ENCODE data around the gene FCHSD2.
"Not testable (repeated sequence)": the region's sequence is repeated elsewhere in the genome, so short reads cannot be mapped to it uniquely, and the experiment has no call there.

Gene FCHSD2

DNA sequence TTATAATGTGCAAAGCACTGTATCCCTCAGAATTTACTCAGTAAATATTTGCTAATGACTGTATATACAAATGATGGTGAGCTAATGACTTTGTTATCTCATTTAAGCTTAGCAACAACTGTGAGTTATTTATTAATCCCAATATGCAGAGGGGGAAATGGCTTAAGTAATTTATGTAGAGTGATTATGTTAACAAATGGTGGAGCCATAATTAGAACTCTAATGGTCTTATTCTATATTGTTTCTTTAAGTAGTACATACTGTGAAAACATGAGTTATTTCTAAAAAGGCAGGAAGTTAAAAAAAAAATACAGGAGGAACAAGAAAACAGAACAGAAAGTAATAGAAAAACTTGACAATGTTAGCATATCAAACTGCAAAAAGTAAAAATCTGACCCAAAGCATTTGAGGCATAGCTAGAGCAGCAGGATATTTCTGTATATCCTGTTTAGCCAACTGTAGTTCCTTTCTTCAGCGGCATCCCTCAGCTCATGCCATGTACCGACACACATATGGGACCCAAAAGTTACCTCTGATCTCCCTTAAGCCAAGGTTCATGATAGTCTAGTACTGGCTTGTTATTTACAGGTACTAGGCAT lies 94.2 kb downstream of the FCHSD2 start:
- H3K36me3 ChIP-seq (ENCODE audit: control insufficient read depth, insufficient read depth, low read length) = no peaks in the 10 kb centered on the region
- no peak overlapping the region for H3K4me3 ChIP-seq (ENCODE audit: insufficient read depth, low read depth, low read length, poor library complexity, severe bottlenecking)
- no peaks in the 10 kb centered on the region for H3K9me3 ChIP-seq (ENCODE audit: control insufficient read depth, low read length)
- no peak overlapping the region for H3K27ac ChIP-seq (ENCODE audit: insufficient read depth, low read length, poor library complexity, severe bottlenecking)
- no peak for DNase-seq
- H3K4me1 ChIP-seq (ENCODE audit: control insufficient read depth, insufficient read depth, low read length, poor library complexity, severe bottlenecking) = no peaks in the 10 kb centered on the region
- no peaks in the 10 kb centered on the region for H3K27me3 ChIP-seq (replicated peaks; ENCODE audit: control insufficient read depth, insufficient read depth, low read length, poor library complexity, severe bottlenecking)

DNA sequence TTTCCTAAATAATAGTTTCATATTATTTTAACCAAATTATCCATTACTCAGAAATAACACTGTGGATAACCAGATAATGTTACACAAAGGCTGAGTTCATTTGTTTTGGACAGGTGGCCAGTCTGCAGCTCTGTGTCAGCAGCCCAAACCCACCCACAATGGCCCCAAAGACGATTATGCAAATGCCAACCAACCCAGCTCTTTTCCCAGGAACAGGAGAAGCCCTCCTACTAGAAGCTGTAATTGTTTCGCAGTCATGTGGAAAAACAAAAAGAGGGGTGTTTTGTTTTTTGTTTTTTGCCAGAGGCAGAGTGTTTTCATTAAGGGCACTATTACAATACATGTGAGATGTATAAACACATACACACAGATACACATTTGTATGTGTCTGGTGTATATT lies 102.1 kb downstream of the FCHSD2 start:
- H3K27ac ChIP-seq (ENCODE audit: insufficient read depth, low read length, poor library complexity, severe bottlenecking) = no peak overlapping the region
- peaks cover 3% of the 10 kb centered on the region for H3K4me1 ChIP-seq (ENCODE audit: control insufficient read depth, insufficient read depth, low read length, poor library complexity, severe bottlenecking)
- H3K4me3 ChIP-seq (ENCODE audit: insufficient read depth, low read depth, low read length, poor library complexity, severe bottlenecking) = no peak overlapping the region
- H3K27me3 ChIP-seq (replicated peaks; ENCODE audit: control insufficient read depth, insufficient read depth, low read length, poor library complexity, severe bottlenecking) = no peaks in the 10 kb centered on the region
- H3K9me3 ChIP-seq (ENCODE audit: control insufficient read depth, low read length) = no peaks in the 10 kb centered on the region
- no peak for DNase-seq
- no peaks in the 10 kb centered on the region for H3K36me3 ChIP-seq (ENCODE audit: control insufficient read depth, insufficient read depth, low read length)

DNA sequence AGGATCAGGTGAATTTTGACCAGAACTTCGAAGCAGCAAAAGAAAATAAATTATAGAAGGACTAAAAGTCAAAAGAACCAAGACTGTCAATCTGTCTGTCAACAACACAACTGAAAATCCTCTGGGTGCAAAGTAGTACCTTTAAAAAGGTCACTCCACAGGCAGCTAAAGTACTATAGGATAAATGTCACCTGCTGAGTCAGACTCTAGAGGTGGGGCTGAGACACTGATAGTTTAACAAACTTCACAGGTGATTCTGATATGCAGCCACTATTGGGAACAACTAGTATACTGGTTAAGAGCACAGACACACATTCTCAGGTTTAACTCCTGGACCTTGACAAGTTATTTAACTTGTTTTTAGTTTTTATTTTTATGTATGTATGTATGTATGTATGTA lies 107.3 kb downstream of the FCHSD2 start:
- no peak overlapping the region for H3K27ac ChIP-seq (ENCODE audit: insufficient read depth, low read length, poor library complexity, severe bottlenecking)
- no peaks in the 10 kb centered on the region for H3K9me3 ChIP-seq (ENCODE audit: control insufficient read depth, low read length)
- H3K4me3 ChIP-seq (ENCODE audit: insufficient read depth, low read depth, low read length, poor library complexity, severe bottlenecking) = no peak overlapping the region
- H3K4me1 ChIP-seq (ENCODE audit: control insufficient read depth, insufficient read depth, low read length, poor library complexity, severe bottlenecking) = peaks cover 15% of the 10 kb centered on the region
- no peaks in the 10 kb centered on the region for H3K27me3 ChIP-seq (replicated peaks; ENCODE audit: control insufficient read depth, insufficient read depth, low read length, poor library complexity, severe bottlenecking)
- H3K36me3 ChIP-seq (ENCODE audit: control insufficient read depth, insufficient read depth, low read length) = no peaks in the 10 kb centered on the region
- DNase-seq = no peak

DNA sequence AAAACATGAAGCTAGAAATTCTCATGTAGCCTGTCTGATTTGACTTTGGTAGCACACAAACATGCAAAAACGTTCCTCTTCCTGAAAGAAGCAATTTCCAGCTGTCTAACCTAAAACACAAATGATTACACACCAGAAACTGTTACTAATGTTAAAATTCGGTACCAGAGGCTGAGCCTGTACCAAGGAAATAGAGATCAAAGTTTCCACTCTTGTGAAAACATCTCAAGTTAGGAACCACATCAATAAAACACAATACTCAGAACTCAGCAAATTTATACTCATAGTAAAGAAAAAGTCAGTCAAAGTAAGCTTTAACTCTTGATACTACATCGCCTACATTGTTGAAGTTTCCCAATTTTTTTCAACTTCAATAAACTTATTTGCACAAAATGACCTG lies 107.8 kb downstream of the FCHSD2 start:
- H3K4me1 ChIP-seq (ENCODE audit: control insufficient read depth, insufficient read depth, low read length, poor library complexity, severe bottlenecking) = peaks cover 15% of the 10 kb centered on the region
- no peak overlapping the region for H3K27ac ChIP-seq (ENCODE audit: insufficient read depth, low read length, poor library complexity, severe bottlenecking)
- H3K4me3 ChIP-seq (ENCODE audit: insufficient read depth, low read depth, low read length, poor library complexity, severe bottlenecking) = peak overlapping the region; percentile 15
- H3K27me3 ChIP-seq (replicated peaks; ENCODE audit: control insufficient read depth, insufficient read depth, low read length, poor library complexity, severe bottlenecking) = no peaks in the 10 kb centered on the region
- no peaks in the 10 kb centered on the region for H3K9me3 ChIP-seq (ENCODE audit: control insufficient read depth, low read length)
- no peaks in the 10 kb centered on the region for H3K36me3 ChIP-seq (ENCODE audit: control insufficient read depth, insufficient read depth, low read length)
- no peak for DNase-seq

DNA sequence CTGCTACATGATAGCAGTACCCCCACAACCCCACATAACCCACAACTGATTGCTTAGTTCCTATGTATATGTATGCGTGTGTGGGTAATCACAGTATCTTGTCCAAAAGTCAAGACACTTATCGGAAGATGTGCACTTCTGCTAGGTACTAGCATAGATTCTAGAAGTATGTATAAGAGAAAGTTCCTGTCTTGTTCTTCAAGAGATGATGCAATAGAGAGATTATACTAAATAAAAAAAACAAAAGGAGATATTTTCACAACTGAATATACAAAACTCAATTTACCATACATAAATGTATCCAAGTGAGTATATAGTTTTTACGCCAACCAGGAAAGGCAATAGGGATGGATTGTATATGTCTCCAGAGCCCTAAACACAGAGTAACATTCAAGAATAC lies 112.0 kb downstream of the FCHSD2 start:
- peaks cover 13% of the 10 kb centered on the region for H3K4me1 ChIP-seq (ENCODE audit: control insufficient read depth, insufficient read depth, low read length, poor library complexity, severe bottlenecking)
- peaks cover 6% of the 10 kb centered on the region for H3K9me3 ChIP-seq (ENCODE audit: control insufficient read depth, low read length)
- H3K4me3 ChIP-seq (ENCODE audit: insufficient read depth, low read depth, low read length, poor library complexity, severe bottlenecking) = no peak overlapping the region
- H3K27ac ChIP-seq (ENCODE audit: insufficient read depth, low read length, poor library complexity, severe bottlenecking) = no peak overlapping the region
- no peak for DNase-seq
- H3K36me3 ChIP-seq (ENCODE audit: control insufficient read depth, insufficient read depth, low read length) = no peaks in the 10 kb centered on the region
- no peaks in the 10 kb centered on the region for H3K27me3 ChIP-seq (replicated peaks; ENCODE audit: control insufficient read depth, insufficient read depth, low read length, poor library complexity, severe bottlenecking)

DNA sequence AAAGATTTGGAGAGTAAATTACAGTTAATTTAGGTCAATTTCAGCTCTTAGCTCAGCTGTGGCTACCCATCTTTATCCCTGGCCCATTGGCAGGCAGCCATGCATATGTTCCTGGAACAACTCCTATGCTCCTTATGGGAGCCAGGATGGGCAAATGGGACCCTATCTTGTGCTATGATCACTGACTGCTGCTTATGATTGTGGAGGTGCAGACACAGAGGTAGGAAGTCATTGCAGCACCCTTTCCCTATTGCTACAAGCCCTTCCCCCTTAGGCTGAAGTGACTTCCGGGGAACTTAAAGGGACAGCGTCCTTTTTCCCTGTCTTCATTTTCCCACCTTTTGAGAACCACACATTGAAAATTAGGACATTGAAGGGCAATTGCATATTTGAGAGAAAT lies 112.7 kb downstream of the FCHSD2 start:
- Histone ChIP-seq H3K36me3 (ENCODE audit: control insufficient read depth, insufficient read depth, low read length) (no peaks in the 10 kb centered on the region), H3K4me3 (ENCODE audit: insufficient read depth, low read depth, low read length, poor library complexity, severe bottlenecking) (no peak overlapping the region), H3K27ac (ENCODE audit: insufficient read depth, low read length, poor library complexity, severe bottlenecking) (no peak overlapping the region), H3K9me3 (ENCODE audit: control insufficient read depth, low read length) (peaks cover 6% of the 10 kb centered on the region), H3K4me1 (ENCODE audit: control insufficient read depth, insufficient read depth, low read length, poor library complexity, severe bottlenecking) (peaks cover 7% of the 10 kb centered on the region), H3K27me3 (replicated peaks; ENCODE audit: control insufficient read depth, insufficient read depth, low read length, poor library complexity, severe bottlenecking) (no peaks in the 10 kb centered on the region)
- no peak for DNase-seq

DNA sequence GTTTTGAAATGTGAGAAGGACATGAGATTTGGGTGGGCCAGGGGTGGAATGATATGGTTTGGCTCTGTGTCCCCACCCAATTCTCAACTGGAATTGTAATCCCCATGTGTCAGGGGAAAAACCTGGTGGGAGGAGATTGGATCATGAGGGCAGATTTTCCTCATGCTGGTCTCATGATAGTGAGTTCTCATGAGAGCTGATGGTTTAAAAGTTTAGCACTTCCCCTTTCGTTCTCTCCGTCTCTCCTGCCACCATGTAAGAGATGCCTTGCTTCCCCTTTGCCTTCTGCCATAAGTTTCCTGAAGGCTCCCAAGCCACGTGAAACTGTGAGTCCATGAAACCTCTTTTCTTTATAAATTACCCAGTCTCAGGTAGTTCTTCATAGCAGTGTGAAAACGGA lies 113.5 kb downstream of the FCHSD2 start:
- Histone ChIP-seq H3K36me3 (ENCODE audit: control insufficient read depth, insufficient read depth, low read length) (no peaks in the 10 kb centered on the region), H3K9me3 (ENCODE audit: control insufficient read depth, low read length) (peaks cover 6% of the 10 kb centered on the region), H3K27me3 (replicated peaks; ENCODE audit: control insufficient read depth, insufficient read depth, low read length, poor library complexity, severe bottlenecking) (no peaks in the 10 kb centered on the region), H3K27ac (ENCODE audit: insufficient read depth, low read length, poor library complexity, severe bottlenecking) (no peak overlapping the region), H3K4me3 (ENCODE audit: insufficient read depth, low read depth, low read length, poor library complexity, severe bottlenecking) (no peak overlapping the region), H3K4me1 (ENCODE audit: control insufficient read depth, insufficient read depth, low read length, poor library complexity, severe bottlenecking) (peaks cover 4% of the 10 kb centered on the region)
- DNase-seq = no peak

DNA sequence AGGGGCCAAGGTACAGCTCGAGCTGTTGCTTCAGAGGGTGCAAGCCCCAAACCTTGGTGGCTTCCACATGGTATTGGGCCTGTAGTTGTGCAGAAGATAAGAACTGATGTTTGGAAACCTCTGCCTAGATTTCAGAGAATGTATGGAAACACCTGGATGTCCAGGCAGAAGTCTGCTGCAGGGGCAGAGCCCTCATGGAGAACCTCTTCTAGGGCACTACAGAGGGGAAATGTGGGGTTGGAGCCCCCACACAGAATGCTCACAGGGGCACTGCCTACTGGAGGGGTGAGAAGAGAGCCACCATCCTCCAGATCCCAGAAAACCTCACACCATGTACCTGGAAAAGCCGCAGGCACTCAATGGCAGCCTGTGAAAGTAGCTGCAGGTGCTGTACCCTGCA lies 114.3 kb downstream of the FCHSD2 start:
- H3K27ac ChIP-seq (ENCODE audit: insufficient read depth, low read length, poor library complexity, severe bottlenecking); H3K4me3 ChIP-seq (ENCODE audit: insufficient read depth, low read depth, low read length, poor library complexity, severe bottlenecking); H3K4me1 ChIP-seq (ENCODE audit: control insufficient read depth, insufficient read depth, low read length, poor library complexity, severe bottlenecking); H3K9me3 ChIP-seq (ENCODE audit: control insufficient read depth, low read length); H3K36me3 ChIP-seq (ENCODE audit: control insufficient read depth, insufficient read depth, low read length); DNase-seq; H3K27me3 ChIP-seq (replicated peaks; ENCODE audit: control insufficient read depth, insufficient read depth, low read length, poor library complexity, severe bottlenecking): not testable (repeated sequence)

DNA sequence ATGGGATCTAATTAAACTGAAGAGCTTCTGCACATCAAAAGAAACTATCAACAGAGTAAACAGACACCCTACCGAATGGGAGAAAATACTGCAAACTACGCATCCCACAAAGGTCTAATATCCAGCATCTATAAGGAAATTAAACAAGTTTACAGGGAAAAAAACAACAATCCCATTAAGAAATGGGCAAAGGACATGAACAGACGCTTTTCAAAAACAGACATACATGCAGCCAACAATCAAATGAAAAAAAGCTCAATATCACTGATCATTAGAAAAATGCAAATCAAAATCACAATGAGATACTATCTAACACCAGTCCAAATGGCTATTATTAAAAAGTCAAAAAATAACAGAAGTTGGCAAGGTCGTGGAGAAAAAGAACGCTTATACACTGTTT lies 117.5 kb downstream of the FCHSD2 start:
- Histone ChIP-seq H3K27me3 (replicated peaks; ENCODE audit: control insufficient read depth, insufficient read depth, low read length, poor library complexity, severe bottlenecking) (no peaks in the 10 kb centered on the region), H3K4me3 (ENCODE audit: insufficient read depth, low read depth, low read length, poor library complexity, severe bottlenecking) (no peak overlapping the region), H3K4me1 (ENCODE audit: control insufficient read depth, insufficient read depth, low read length, poor library complexity, severe bottlenecking) (no peaks in the 10 kb centered on the region), H3K27ac (ENCODE audit: insufficient read depth, low read length, poor library complexity, severe bottlenecking) (no peak overlapping the region), H3K36me3 (ENCODE audit: control insufficient read depth, insufficient read depth, low read length) (no peaks in the 10 kb centered on the region), H3K9me3 (ENCODE audit: control insufficient read depth, low read length) (peaks cover 6% of the 10 kb centered on the region)
- no peak for DNase-seq

DNA sequence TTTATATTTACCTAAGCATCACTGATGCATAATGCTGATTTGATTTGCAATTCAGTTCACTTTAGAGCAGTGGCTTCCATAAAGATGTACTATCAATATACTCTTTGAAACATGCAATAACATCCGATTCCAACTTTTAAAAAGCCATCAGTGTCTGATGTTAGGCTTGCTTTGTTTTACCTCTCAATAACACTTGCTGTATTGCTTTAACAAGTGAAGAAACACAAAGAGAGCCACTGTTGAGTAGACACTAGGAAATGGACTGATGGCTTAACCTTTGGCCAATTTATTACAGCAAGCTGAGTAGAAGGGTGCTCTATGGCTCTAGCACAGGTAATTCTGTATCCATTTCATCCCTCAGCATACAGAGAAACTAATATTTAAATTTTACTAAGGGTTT lies 122.1 kb downstream of the FCHSD2 start:
- H3K4me3 ChIP-seq (ENCODE audit: insufficient read depth, low read depth, low read length, poor library complexity, severe bottlenecking) = no peak overlapping the region
- no peak overlapping the region for H3K27ac ChIP-seq (ENCODE audit: insufficient read depth, low read length, poor library complexity, severe bottlenecking)
- H3K9me3 ChIP-seq (ENCODE audit: control insufficient read depth, low read length) = no peaks in the 10 kb centered on the region
- H3K4me1 ChIP-seq (ENCODE audit: control insufficient read depth, insufficient read depth, low read length, poor library complexity, severe bottlenecking) = no peaks in the 10 kb centered on the region
- no peaks in the 10 kb centered on the region for H3K27me3 ChIP-seq (replicated peaks; ENCODE audit: control insufficient read depth, insufficient read depth, low read length, poor library complexity, severe bottlenecking)
- no peak for DNase-seq
- no peaks in the 10 kb centered on the region for H3K36me3 ChIP-seq (ENCODE audit: control insufficient read depth, insufficient read depth, low read length)

DNA sequence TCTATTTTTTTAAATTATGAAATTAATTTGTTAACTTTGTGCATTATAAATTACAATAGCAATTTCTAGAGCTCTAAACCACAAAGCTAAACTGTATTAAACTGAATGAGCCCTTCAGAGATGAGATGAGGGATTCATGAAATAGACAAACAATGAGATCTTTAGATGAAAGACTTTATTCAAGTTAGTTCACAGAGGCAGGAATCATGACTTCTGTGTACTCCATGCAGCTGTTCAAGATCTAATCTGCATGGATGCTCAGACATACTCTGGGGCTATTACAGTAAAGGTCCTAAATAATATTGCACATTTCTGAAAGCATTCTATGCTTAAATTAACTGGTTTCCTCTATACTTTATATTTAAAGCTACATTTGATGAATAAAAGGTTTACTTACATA lies 122.7 kb downstream of the FCHSD2 start:
- Histone ChIP-seq H3K9me3 (ENCODE audit: control insufficient read depth, low read length) (no peaks in the 10 kb centered on the region), H3K27me3 (replicated peaks; ENCODE audit: control insufficient read depth, insufficient read depth, low read length, poor library complexity, severe bottlenecking) (no peaks in the 10 kb centered on the region), H3K36me3 (ENCODE audit: control insufficient read depth, insufficient read depth, low read length) (no peaks in the 10 kb centered on the region), H3K4me3 (ENCODE audit: insufficient read depth, low read depth, low read length, poor library complexity, severe bottlenecking) (no peak overlapping the region), H3K4me1 (ENCODE audit: control insufficient read depth, insufficient read depth, low read length, poor library complexity, severe bottlenecking) (no peaks in the 10 kb centered on the region), H3K27ac (ENCODE audit: insufficient read depth, low read length, poor library complexity, severe bottlenecking) (no peak overlapping the region)
- DNase-seq = no peak

Data from effector memory CD4-positive, alpha-beta T cell (primary cell).